Endothelial cell (in vitro differentiated cells): ENCODE results near the gene WDR62. TPM values are rescaled to one million over a fixed set of nuclear protein-coding genes. Genes with fewer than 3 reads are reported as not detected.

ENCODE experiments used
- DNase-seq: peaks from one replicate; pipeline ENCODE4 v3.0.0; 2021; ENCODE audit warnings: low spot score
- H3K27ac Mint-ChIP-seq: one replicate; pipeline ENCODE4 v1.8.0; 2021; ENCODE audit warnings: mixed read lengths, inconsistent platforms; ENCODE audit not compliant: unreplicated experiment
- H3K27me3 Mint-ChIP-seq: one replicate; pipeline ENCODE4 v1.8.0; 2021; ENCODE audit warnings: mild to moderate bottlenecking, moderate library complexity, mixed read lengths, inconsistent platforms; ENCODE audit not compliant: unreplicated experiment
- H3K36me3 Mint-ChIP-seq: one replicate; pipeline ENCODE4 v1.8.0; 2021; ENCODE audit warnings: mild to moderate bottlenecking, low read depth, mixed read lengths, inconsistent platforms; ENCODE audit not compliant: unreplicated experiment
- H3K4me1 Mint-ChIP-seq: one replicate; pipeline ENCODE4 v1.8.0; 2021; ENCODE audit warnings: mild to moderate bottlenecking, mixed read lengths, inconsistent platforms; ENCODE audit not compliant: unreplicated experiment
- H3K4me3 Mint-ChIP-seq: one replicate; pipeline ENCODE4 v1.8.0; 2021; ENCODE audit warnings: mild to moderate bottlenecking, mixed read lengths, inconsistent platforms; ENCODE audit not compliant: unreplicated experiment
- H3K9me3 Mint-ChIP-seq: one replicate; pipeline ENCODE4 v1.8.0; 2021; ENCODE audit warnings: mixed read lengths, inconsistent platforms; ENCODE audit not compliant: unreplicated experiment
- total RNA-seq: library from RNA; stranded (reverse); fragmentation: NEBNext Ultra II Directional; extraction: Animal tissue kit (Norgen Biotek cat#: 25700); gene quantifications from one replicate; pipeline ENCODE4 v1.2.1, GENCODE V29; 2021; ENCODE audit not compliant: unreplicated experiment
- TF ChIP-seq, protein P1 (sequence below): fragments of 200-600 bp; sonication (generic); IDR thresholded peaks from one replicate; pipeline ENCODE4 v1.5.0; 2021; ENCODE audit warnings: antibody characterized with exemption; ENCODE audit not compliant: unreplicated experiment

Gene WDR62
- total RNA-seq, 1 donor from 2014 or later, result 8.5 TPM

DNA sequence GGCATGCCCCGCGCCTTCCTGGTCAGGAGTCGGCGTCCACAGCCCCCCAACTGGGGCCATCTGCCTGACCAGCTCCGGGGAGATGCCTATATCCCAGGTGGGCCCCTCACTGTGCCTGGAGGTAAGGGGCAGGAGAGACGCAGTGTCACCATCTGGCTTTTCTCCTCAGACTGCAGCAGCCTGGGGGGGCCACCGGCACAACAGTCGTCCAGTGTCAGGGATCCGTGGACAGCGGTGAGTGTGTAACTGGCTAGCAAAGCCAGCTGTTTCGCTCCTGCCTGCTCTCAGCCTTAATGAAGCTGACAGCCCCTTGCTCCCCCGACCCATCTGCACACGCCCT lies 56.5 kb downstream of the WDR62 start:
- Mint-ChIP-seq H3K27ac (no peak overlapping the region), H3K4me3 (no peak overlapping the region), H3K36me3 (peaks cover 7% of the 10 kb centered on the region), H3K9me3 (no peaks in the 10 kb centered on the region), H3K4me1 (peaks cover 14% of the 10 kb centered on the region), H3K27me3 (peaks cover 16% of the 10 kb centered on the region)
- TF ChIP-seq, protein P1, sequence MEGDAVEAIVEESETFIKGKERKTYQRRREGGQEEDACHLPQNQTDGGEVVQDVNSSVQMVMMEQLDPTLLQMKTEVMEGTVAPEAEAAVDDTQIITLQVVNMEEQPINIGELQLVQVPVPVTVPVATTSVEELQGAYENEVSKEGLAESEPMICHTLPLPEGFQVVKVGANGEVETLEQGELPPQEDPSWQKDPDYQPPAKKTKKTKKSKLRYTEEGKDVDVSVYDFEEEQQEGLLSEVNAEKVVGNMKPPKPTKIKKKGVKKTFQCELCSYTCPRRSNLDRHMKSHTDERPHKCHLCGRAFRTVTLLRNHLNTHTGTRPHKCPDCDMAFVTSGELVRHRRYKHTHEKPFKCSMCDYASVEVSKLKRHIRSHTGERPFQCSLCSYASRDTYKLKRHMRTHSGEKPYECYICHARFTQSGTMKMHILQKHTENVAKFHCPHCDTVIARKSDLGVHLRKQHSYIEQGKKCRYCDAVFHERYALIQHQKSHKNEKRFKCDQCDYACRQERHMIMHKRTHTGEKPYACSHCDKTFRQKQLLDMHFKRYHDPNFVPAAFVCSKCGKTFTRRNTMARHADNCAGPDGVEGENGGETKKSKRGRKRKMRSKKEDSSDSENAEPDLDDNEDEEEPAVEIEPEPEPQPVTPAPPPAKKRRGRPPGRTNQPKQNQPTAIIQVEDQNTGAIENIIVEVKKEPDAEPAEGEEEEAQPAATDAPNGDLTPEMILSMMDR, result no peak
- no peak for DNase-seq

DNA sequence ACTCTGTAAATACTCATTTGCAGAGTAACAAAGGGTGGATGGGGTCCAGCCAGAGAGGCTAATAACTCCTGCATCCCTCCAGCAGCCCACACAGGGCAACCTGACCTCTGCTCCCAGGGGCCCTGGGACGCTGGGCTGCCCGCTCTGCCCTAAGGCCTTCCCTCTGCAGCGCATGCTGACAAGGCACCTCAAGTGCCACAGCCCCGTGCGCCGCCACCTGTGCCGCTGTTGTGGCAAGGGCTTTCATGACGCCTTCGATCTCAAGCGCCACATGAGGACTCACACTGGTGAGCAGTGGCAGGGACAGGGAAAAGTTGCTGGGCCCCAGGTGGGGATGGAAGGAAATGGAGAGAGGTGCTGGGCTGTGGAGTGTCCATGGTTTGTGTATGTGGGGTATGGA lies 58.0 kb downstream of the WDR62 start:
- Mint-ChIP-seq H3K27ac (peak overlapping the region; percentile 41), H3K9me3 (no peaks in the 10 kb centered on the region), H3K4me1 (peaks cover 21% of the 10 kb centered on the region)

DNA sequence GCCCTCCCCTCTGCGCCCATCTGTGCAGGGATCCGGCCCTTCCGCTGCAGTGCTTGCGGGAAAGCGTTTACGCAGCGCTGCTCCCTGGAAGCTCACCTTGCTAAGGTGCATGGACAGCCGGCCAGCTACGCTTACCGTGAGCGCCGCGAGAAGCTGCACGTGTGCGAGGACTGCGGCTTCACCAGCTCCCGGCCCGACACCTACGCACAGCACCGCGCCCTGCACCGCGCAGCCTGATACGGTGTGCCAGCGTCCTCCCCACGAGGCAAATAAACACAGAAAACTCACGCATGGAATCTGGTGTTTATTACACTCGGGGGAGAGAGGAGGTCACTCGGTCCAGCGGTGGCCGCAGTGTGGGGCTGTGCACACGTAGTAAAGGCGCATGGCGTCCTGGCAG lies 58.7 kb downstream of the WDR62 start:
- H3K27me3 Mint-ChIP-seq, result peaks cover 28% of the 10 kb centered on the region
- peaks cover 19% of the 10 kb centered on the region for H3K36me3 Mint-ChIP-seq
- H3K9me3 Mint-ChIP-seq, result no peaks in the 10 kb centered on the region
- no peak for DNase-seq
- peak overlapping the region; percentile 30 for H3K27ac Mint-ChIP-seq
- TF ChIP-seq, protein P1, result no peak
- peaks cover 21% of the 10 kb centered on the region for H3K4me1 Mint-ChIP-seq
- H3K4me3 Mint-ChIP-seq, result peak overlapping the region; percentile 98

More for the DNA sequence above, 58.0 kb downstream of the WDR62 start:
- Mint-ChIP-seq H3K36me3 (peaks cover 14% of the 10 kb centered on the region), H3K4me3 (peak overlapping the region; percentile 83), H3K27me3 (peaks cover 25% of the 10 kb centered on the region)
- TF ChIP-seq, protein P1, result no peak
- DNase-seq, result no peak

DNA sequence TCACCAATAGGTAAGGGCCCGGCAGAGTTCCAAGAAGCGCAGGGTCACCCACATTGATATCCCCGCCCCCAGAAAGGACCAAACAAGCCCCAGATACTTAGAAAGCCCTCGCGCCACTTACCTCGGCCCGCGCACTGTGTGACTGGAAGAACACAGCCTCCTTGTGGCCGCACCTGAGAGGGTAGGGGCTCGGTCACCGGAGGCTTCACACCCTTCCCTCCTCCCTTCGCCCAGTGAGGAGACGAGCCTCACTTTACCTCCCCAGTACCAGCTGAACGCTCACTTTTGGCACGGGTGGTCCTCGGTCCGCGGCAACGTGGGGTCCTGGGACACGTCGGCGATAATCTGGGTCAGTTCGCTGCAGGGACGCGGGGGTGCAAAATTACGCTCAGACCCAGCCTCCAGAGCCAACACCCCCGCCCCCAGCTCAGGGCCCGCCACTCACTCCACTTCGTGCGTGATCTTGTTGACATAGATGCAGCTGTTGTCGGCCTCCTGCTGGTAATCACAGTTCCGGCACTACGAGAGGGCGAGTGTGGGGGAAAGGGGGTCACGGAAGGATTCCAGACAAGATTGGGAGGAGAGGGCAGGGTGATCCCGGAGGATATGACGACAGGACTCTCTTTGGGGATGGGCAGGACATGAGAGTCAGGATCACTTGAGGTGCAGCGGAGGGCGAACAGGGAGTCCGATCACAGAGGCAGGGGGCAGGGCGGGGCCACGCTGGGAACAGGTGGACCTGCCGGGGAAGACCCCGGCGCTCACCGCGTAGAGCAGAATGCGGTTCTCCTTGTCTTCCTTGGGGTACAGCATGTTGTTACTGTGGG lies 59.4 kb downstream of the WDR62 start:
- TF ChIP-seq, protein P1, result no peak
- H3K9me3 Mint-ChIP-seq, result no peaks in the 10 kb centered on the region
- H3K27ac Mint-ChIP-seq, result peak overlapping the region; percentile 88
- DNase-seq, result peak; percentile 9
- peak overlapping the region; percentile 98 for H3K4me3 Mint-ChIP-seq
- H3K36me3 Mint-ChIP-seq, result peaks cover 19% of the 10 kb centered on the region
- H3K27me3 Mint-ChIP-seq, result peaks cover 28% of the 10 kb centered on the region
- H3K4me1 Mint-ChIP-seq, result peaks cover 21% of the 10 kb centered on the region

DNA sequence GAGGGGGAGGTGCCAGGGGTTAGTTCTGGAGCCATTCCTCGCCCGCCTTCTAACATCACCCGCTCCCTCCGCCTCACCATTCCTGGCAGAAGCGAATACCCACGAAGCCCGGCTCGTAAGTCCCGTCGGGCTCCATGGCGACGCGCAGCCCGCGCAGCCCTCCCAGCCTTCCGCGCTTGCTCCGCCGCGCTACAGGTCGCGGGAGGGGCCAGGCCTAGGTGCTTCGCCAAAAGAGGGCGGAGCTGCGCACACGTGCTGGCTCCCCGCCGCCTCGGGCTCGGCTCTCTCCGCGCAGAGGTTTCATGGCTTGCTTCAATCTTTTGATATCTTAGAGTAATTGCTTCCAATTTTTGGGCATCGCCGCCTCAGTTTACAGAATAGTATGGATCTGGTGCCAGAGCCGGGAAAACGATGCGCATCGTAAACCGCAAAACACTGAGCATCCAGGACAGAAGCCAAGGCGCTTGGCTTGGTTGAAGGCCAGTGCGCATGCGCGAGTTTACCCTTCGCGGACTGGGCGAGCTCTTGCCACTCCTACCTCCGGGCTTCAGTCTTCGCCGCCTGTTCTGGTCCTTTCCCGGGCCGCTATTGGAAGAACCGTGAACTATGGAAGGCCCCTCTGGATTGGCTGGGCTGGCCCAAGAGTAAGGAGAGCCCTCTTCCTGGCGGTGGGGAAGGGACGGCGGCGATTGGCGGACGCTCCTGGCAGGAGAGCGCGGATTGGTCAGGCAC lies 60.2 kb downstream of the WDR62 start, which contains the start of gene POLR2I:
Gene POLR2I, minus strand, starts transcription at position 155 of the 732 bp plus-strand sequence. Its CDS starts 19 bp downstream, at position 136.
- TF ChIP-seq, protein P1, result no peak
- Mint-ChIP-seq H3K27me3 (peaks cover 28% of the 10 kb centered on the region), H3K27ac (peak within 1 kb of the TSS; percentile 92), H3K4me3 (peak within 1 kb of the TSS; percentile 98), H3K9me3 (no peaks in the 10 kb centered on the region), H3K4me1 (peaks cover 22% of the 10 kb centered on the region), H3K36me3 (peaks cover 21% of the 10 kb centered on the region)
- peak; percentile 96 for DNase-seq
